ENCODE data around the gene CHCHD5.

- TF ChIP-seq CTCF (IDR thresholded peaks at IDR 0.05) (no peak), SIN3A (IDR thresholded peaks at IDR 0.05; ENCODE audit: borderline replicate concordance, insufficient read depth, low read depth, low read length) (no peak), REST (IDR thresholded peaks at IDR 0.05; ENCODE audit: insufficient read depth in 1 of 2, low read depth in 2 of 2, low read length in 1 of 2) (no peak)
These were observed 50.4 kb downstream of the CHCHD5 start for GRCh38 chr2:112634874-112635157.
